DND-41 (cell line): ENCODE measurements around the gene OR51Q1.

Experiments
- EZH2 ChIP-seq: IDR thresholded peaks from 3 replicates; pipeline ENCODE4 v1.6.1; 2012; ENCODE audit warnings: borderline replicate concordance, low read depth, mild to moderate bottlenecking, moderate library complexity, low read length, inconsistent platforms; ENCODE audit not compliant: severe bottlenecking
- TF ChIP-seq, protein P1 (sequence below): IDR thresholded peaks from 2 replicates; pipeline ENCODE4 v1.5.1; 2012; ENCODE audit warnings: borderline replicate concordance, low read length, moderate library complexity, mild to moderate bottlenecking; ENCODE audit not compliant: poor library complexity, severe bottlenecking; ENCODE audit errors: extremely low read depth

DNA sequence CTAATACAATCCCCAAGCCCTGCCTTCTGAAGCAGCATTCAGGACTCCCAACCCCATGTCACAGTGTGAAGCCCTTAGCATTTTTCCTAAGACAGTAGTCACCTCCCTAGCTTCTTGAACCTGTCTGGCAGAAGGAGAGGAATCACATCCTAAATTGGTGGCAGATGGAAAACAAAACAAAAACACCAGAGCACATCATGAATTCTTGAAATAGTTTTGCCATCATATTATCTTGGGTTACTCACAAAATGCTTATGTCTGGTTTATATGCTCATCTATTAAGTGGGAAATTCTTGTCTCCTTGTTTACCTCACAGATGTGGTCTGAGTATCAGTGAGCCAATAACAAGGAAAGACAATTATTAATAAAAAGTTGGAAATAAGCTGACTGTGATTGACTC, 23.0 kb upstream of the OR51Q1 start:
- TF ChIP-seq, protein P1, sequence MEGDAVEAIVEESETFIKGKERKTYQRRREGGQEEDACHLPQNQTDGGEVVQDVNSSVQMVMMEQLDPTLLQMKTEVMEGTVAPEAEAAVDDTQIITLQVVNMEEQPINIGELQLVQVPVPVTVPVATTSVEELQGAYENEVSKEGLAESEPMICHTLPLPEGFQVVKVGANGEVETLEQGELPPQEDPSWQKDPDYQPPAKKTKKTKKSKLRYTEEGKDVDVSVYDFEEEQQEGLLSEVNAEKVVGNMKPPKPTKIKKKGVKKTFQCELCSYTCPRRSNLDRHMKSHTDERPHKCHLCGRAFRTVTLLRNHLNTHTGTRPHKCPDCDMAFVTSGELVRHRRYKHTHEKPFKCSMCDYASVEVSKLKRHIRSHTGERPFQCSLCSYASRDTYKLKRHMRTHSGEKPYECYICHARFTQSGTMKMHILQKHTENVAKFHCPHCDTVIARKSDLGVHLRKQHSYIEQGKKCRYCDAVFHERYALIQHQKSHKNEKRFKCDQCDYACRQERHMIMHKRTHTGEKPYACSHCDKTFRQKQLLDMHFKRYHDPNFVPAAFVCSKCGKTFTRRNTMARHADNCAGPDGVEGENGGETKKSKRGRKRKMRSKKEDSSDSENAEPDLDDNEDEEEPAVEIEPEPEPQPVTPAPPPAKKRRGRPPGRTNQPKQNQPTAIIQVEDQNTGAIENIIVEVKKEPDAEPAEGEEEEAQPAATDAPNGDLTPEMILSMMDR, result no peak
- no peak for TF ChIP-seq EZH2
